Upper lobe of left lung (tissue), 6 donors: Measurements from ENCODE around the gene SPATA13. TPM values are rescaled to one million over a fixed set of nuclear protein-coding genes. Genes with fewer than 3 reads are reported as not detected.

Source experiments
- ATAC-seq, 2 donors: fragments of 200-7000 bp; cut with Tn5 transposase; one replicate each; pipeline ENCODE4 v1.9.1; 2022; ENCODE audit warnings: mild to moderate bottlenecking in 2 of 2, moderate library complexity in 2 of 2; ENCODE audit not compliant: low FRiP score in 2 of 2
- DNase-seq, 2 donors: peaks; one replicate each; pipeline ENCODE4 v3.0.0-alpha.2; 2019 to 2020
- H3K27ac ChIP-seq, 4 donors: fragments of 200-600 bp; sonication (generic); one replicate each; pipeline ENCODE4 v1.5.1; 2016 to 2019
- H3K27me3 ChIP-seq, 4 donors: fragments of 200-600 bp; sonication (generic); one replicate each; pipeline ENCODE4 v1.5.1; 2017 to 2019
- H3K36me3 ChIP-seq, 4 donors: fragments of 200-600 bp; sonication (generic); one replicate each; pipeline ENCODE4 v1.5.1; 2016 to 2019
- H3K4me1 ChIP-seq, 4 donors: fragments of 200-600 bp; sonication (generic); one replicate each; pipeline ENCODE4 v1.5.1; 2018 to 2019
- H3K4me3 ChIP-seq, 4 donors: fragments of 200-600 bp; sonication (generic); one replicate each; pipeline ENCODE4 v1.5.1; 2017 to 2019; ENCODE audit warnings: mild to moderate bottlenecking in 2 of 4, moderate library complexity in 1 of 4
- H3K9me3 ChIP-seq, 4 donors: fragments of 200-600 bp; sonication (generic); one replicate each; pipeline ENCODE4 v1.5.1; 2018 to 2019
- CTCF ChIP-seq, 6 experiments: fragments of 450-650 bp in 4 of 6; fragments of 200-600 bp in 2 of 6; sonication (generic) in 2 of 6; IDR thresholded peaks; one replicate each; pipeline ENCODE4 v1.5.1; 2016 to 2019; ENCODE audit warnings: antibody characterized with exemption in 6 of 6
- EP300 ChIP-seq, 4 donors: sonication (generic); formaldehyde crosslinking; IDR thresholded peaks; one replicate each; pipeline ENCODE4 v1.5.1; 2017; ENCODE audit warnings: antibody characterized with exemption in 4 of 4, control low read depth in 2 of 4
- POLR2A ChIP-seq, 4 donors: fragments of 450-650 bp; IDR thresholded peaks; one replicate each; pipeline ENCODE4 v1.5.1; 2016 to 2017; ENCODE audit warnings: antibody characterized with exemption in 4 of 4, mild to moderate bottlenecking in 2 of 4
- POLR2AphosphoS5 ChIP-seq, 2 donors: sonication (generic); formaldehyde crosslinking; IDR thresholded peaks; one replicate each; pipeline ENCODE4 v1.5.1; 2017; ENCODE audit warnings: antibody characterized with exemption in 2 of 2
- WGBS, 2 donors: methylation state at CpG; one replicate each; pipeline ENCODE4 v1.1.5; 2017 to 2018; 5-methylcytosine and 5-hydroxymethylcytosine counted together
- total RNA-seq, 6 donors: library from RNA; depleted of rRNA in 4 of 6; stranded (reverse); fragments of >200 nt in 4 of 6; gene quantifications; one replicate each; pipeline versions ENCODE4 v1.1.0 to v1.2.1, GENCODE V29; 2016 to 2021
- donor health status: DM: no; HTN: no; CAD: no; lungs with moderate emphysema.
- donor health status: DM: no; HTN: yes; CAD: no; lungs with severe emphysema.

The SPATA13 gene
- total RNA-seq, 6 donors from 2014 or later, result 31.2 to 77.5 (median 49.2) TPM

GRCh38 chr13:24244802-24245201 lies 84.3 kb downstream of the SPATA13 start:
- WGBS, 2 donors, result 97% methylated on average over 6 of the region's 6 CpGs
- no peaks in the 10 kb centered on the region for H3K36me3 ChIP-seq

GRCh38 chr13:24247016-24247415 lies 86.5 kb downstream of the SPATA13 start:
- ATAC-seq (no peak), DNase-seq (no peak)
- H3K4me3 ChIP-seq, result no peak overlapping the region
- no peaks in the 10 kb centered on the region for H3K27me3 ChIP-seq
- H3K36me3 ChIP-seq, result peaks cover 0 to 7% (median 3%) of the 10 kb centered on the region in 4 donors
- no peak overlapping the region for H3K27ac ChIP-seq
- TF ChIP-seq EP300 (IDR thresholded peaks at IDR 0.05), result no peak
- TF ChIP-seq POLR2AphosphoS5 (IDR thresholded peaks at IDR 0.05), result no peak
- TF ChIP-seq POLR2A (IDR thresholded peaks at IDR 0.05), result no peak
- no peak for TF ChIP-seq CTCF (IDR thresholded peaks at IDR 0.05)
- 90 to 91% methylated on average over 5 of the region's 5 CpGs for WGBS, 2 donors
- no peaks in the 10 kb centered on the region for H3K9me3 ChIP-seq
- H3K4me1 ChIP-seq, result peaks cover 5% of the 10 kb centered on the region in 4 donors

More at GRCh38 chr13:24244802-24245201, 84.3 kb downstream of the SPATA13 start:
- Histone ChIP-seq H3K27me3 (no peaks in the 10 kb centered on the region), H3K4me3 (no peak overlapping the region), H3K27ac (no peak overlapping the region), H3K9me3 (no peaks in the 10 kb centered on the region), H3K4me1 (peaks cover 5% of the 10 kb centered on the region in 4 donors)
- ATAC-seq (no peak), DNase-seq (peak in 1 of 2 donors; percentile 47)
- no peak for TF ChIP-seq POLR2A (IDR thresholded peaks at IDR 0.05)
- TF ChIP-seq POLR2AphosphoS5 (IDR thresholded peaks at IDR 0.05), result no peak
- no peak for TF ChIP-seq EP300 (IDR thresholded peaks at IDR 0.05)
- TF ChIP-seq CTCF (IDR thresholded peaks at IDR 0.05), result no peak

- Histone ChIP-seq H3K27me3 (no peaks in the 10 kb centered on the region), H3K36me3 (peaks cover 0 to 25% (median 4%) of the 10 kb centered on the region in 4 donors), H3K4me3 (no peak overlapping the region), H3K27ac (no peak overlapping the region), H3K9me3 (no peaks in the 10 kb centered on the region), H3K4me1 (peaks cover 7 to 13% (median 9%) of the 10 kb centered on the region in 4 donors)
- DNase-seq (no peak), ATAC-seq (peak in 1 of 2 donors; percentile 25)
- WGBS, 2 donors, result 81 to 83% methylated on average over 6 to 9 of the region's 9 CpGs
- TF ChIP-seq EP300 (IDR thresholded peaks at IDR 0.05) (no peak), POLR2AphosphoS5 (IDR thresholded peaks at IDR 0.05) (no peak), CTCF (IDR thresholded peaks at IDR 0.05) (no peak), POLR2A (IDR thresholded peaks at IDR 0.05) (no peak)
Observed at GRCh38 chr13:24249624-24250023, 89.1 kb downstream of the SPATA13 start.

GRCh38 chr13:24250376-24251057 lies 90.0 kb downstream of the SPATA13 start:
- WGBS, 2 donors, result 68 to 73% methylated on average over 7 of the region's 7 CpGs
- no peak for TF ChIP-seq EP300 (IDR thresholded peaks at IDR 0.05)
- no peak for TF ChIP-seq POLR2AphosphoS5 (IDR thresholded peaks at IDR 0.05)
- no peak for TF ChIP-seq POLR2A (IDR thresholded peaks at IDR 0.05)
- no peak for TF ChIP-seq CTCF (IDR thresholded peaks at IDR 0.05)

More at GRCh38 chr13:24250376-24251057, 90.0 kb downstream of the SPATA13 start:
- Histone ChIP-seq H3K4me1 (peaks cover 9 to 20% (median 11%) of the 10 kb centered on the region in 4 donors), H3K9me3 (no peaks in the 10 kb centered on the region), H3K36me3 (peaks cover 0 to 32% (median 4%) of the 10 kb centered on the region in 4 donors), H3K27ac (peak overlapping the region in 2 of 4 donors; percentile 12 to 32), H3K27me3 (no peaks in the 10 kb centered on the region), H3K4me3 (no peak overlapping the region)
- ATAC-seq (no peak), DNase-seq (no peak)
